GM12878 (cell line): ENCODE data around the gene CNTNAP2. TPM values are rescaled to one million over a fixed set of nuclear protein-coding genes. Genes with fewer than 3 reads are reported as not detected.

Source experiments
- ATAC-seq: fragments of 200-7000 bp; cut with Tn5 transposase; 3 replicates; pipeline ENCODE4 v1.9.1; 2020; ENCODE audit warnings: mild to moderate bottlenecking, moderate library complexity
- BruUV-seq: library from RNA; stranded (reverse); fragments of 400-500 nt; replicated peaks from 2 replicates; lab custom pipeline; 2021; lab: Mats Ljungman, UMichigan
- CTCF ChIA-PET: fragments of 300-600 bp; sonication (Branson Sonifier 250); formaldehyde crosslinking; extraction: SDS; loops from one replicate; lab custom pipeline; 2021; ENCODE audit warnings: inconsistent platforms; lab: Yijun Ruan, JAX
- POLR2A ChIA-PET: fragments of 350-600 bp; formaldehyde crosslinking; extraction: SDS; loops from one replicate; lab custom pipeline; 2021; ENCODE audit warnings: inconsistent platforms; lab: Charles Lee
- RAD21 ChIA-PET: fragments of 300-600 bp; sonication (Branson Sonifier 250); formaldehyde crosslinking; loops from one replicate; lab custom pipeline; 2023; ENCODE audit warnings: antibody characterized with exemption; ENCODE audit not compliant: unreplicated experiment; lab: Charles Lee
- SMC1A ChIA-PET: fragments of 300-600 bp; sonication (Branson Sonifier 250); formaldehyde crosslinking; loops from one replicate; lab custom pipeline; 2023; ENCODE audit not compliant: unreplicated experiment, uncharacterized antibody; lab: Charles Lee
- DNase-seq: peaks from one replicate; pipeline ENCODE4 v3.0.0-alpha.2; 2011; ENCODE audit warnings: low read depth, low spot score
- FAIRE-seq: peaks from 3 replicates; lab custom pipeline; 2011; peaks lifted over from hg19 to GRCh38; lab: Jason Lieb, UNC
- H2AFZ ChIP-seq: 2 replicates; pipeline ENCODE4 v1.6.0; 2011; ENCODE audit warnings: low read depth, low read length, control low read depth; ENCODE audit not compliant: control insufficient read depth
- H3K27ac ChIP-seq: 2 replicates; pipeline ENCODE4 v1.5.1; 2011; ENCODE audit warnings: control low read depth; ENCODE audit not compliant: control insufficient read depth, insufficient read depth
- H3K27me3 ChIP-seq, 2 experiments: replicated peaks in 1 of 2; 2 replicates each; pipeline versions ENCODE4 v1.6.0 to v1.6.1; 2011; ENCODE audit warnings: low read length in 1 of 2; ENCODE audit not compliant: control insufficient read depth in 2 of 2, insufficient read depth in 2 of 2
- H3K36me3 ChIP-seq, 2 experiments: 2 replicates each; pipeline ENCODE4 v1.5.1; 2011; ENCODE audit warnings: low read length in 1 of 2; ENCODE audit not compliant: control insufficient read depth in 2 of 2, insufficient read depth in 2 of 2
- H3K4me1 ChIP-seq: 2 replicates; pipeline ENCODE4 v1.6.1; 2011; ENCODE audit warnings: mild to moderate bottlenecking, low read length, moderate library complexity, mixed read lengths; ENCODE audit not compliant: control insufficient read depth, insufficient read depth
- H3K4me2 ChIP-seq: 2 replicates; pipeline ENCODE4 v1.6.0; 2011; ENCODE audit warnings: control low read depth; ENCODE audit not compliant: control insufficient read depth, insufficient read depth
- H3K4me3 ChIP-seq: fragments of 200-600 bp; sonication (generic); 2 replicates; pipeline ENCODE4 v1.5.1; 2016
- H3K79me2 ChIP-seq: 2 replicates; pipeline ENCODE4 v1.6.0; 2011; ENCODE audit warnings: low read length; ENCODE audit not compliant: control insufficient read depth, insufficient read depth
- H3K9ac ChIP-seq: 2 replicates; pipeline ENCODE4 v1.8.0; 2011; ENCODE audit warnings: low read length, control low read depth, mixed read lengths; ENCODE audit not compliant: control insufficient read depth, insufficient read depth
- H3K9me3 ChIP-seq: replicated peaks from 3 replicates; pipeline ENCODE4 v1.5.1; 2011; ENCODE audit warnings: mild to moderate bottlenecking, low read length; ENCODE audit not compliant: control insufficient read depth, insufficient read depth
- H4K20me1 ChIP-seq: 2 replicates; pipeline ENCODE4 v1.6.0; 2011; ENCODE audit not compliant: control insufficient read depth, insufficient read depth
- BMI1 ChIP-seq: fragments of 450-650 bp; IDR thresholded peaks from 2 replicates; pipeline ENCODE4 v1.6.1; 2016; ENCODE audit warnings: mild to moderate bottlenecking, moderate library complexity, borderline replicate concordance
- CREB1 ChIP-seq: IDR thresholded peaks from 2 replicates; pipeline ENCODE4 v1.6.1; 2012; ENCODE audit warnings: low read depth, mild to moderate bottlenecking, inconsistent platforms
- LARP7 ChIP-seq: fragments of 450-650 bp; IDR thresholded peaks from 2 replicates; pipeline ENCODE4 v1.6.1; 2017; ENCODE audit warnings: mild to moderate bottlenecking
- MEF2B ChIP-seq: fragments of 450-650 bp; IDR thresholded peaks from 2 replicates; pipeline ENCODE4 v1.6.1; 2018; ENCODE audit warnings: mild to moderate bottlenecking, moderate library complexity; ENCODE audit not compliant: partially characterized antibody, poor library complexity, severe bottlenecking
- MXI1 ChIP-seq: fragments of 150-350 bp; IDR thresholded peaks from 2 replicates; pipeline ENCODE4 v1.6.1; 2011; ENCODE audit warnings: low read depth, mild to moderate bottlenecking, inconsistent platforms, low read length, improper control_type of control experiment
- NFYA ChIP-seq: IDR thresholded peaks from 2 replicates; pipeline ENCODE4 v1.6.1; 2011; ENCODE audit warnings: low read depth, mild to moderate bottlenecking, low read length, improper control_type of control experiment, borderline replicate concordance
- NRF1 ChIP-seq: conservative IDR thresholded peaks from 2 replicates; pipeline ENCODE4 v1.6.1; 2011; ENCODE audit warnings: mild to moderate bottlenecking, low read depth, low read length, improper control_type of control experiment
- PAX8 ChIP-seq: fragments of 450-650 bp; IDR thresholded peaks from 2 replicates; pipeline ENCODE4 v1.6.1; 2017; ENCODE audit warnings: mild to moderate bottlenecking, moderate library complexity
- POLR2AphosphoS2 ChIP-seq: IDR thresholded peaks from 2 replicates; pipeline ENCODE4 v1.6.1; 2011; ENCODE audit warnings: low read depth, mild to moderate bottlenecking, low read length, improper control_type of control experiment, moderate library complexity
- RFX5 ChIP-seq: IDR thresholded peaks from 2 replicates; pipeline ENCODE4 v1.6.1; 2011; ENCODE audit warnings: low read depth, low read length, improper control_type of control experiment
- STAT1 ChIP-seq: fragments of 450-650 bp; conservative IDR thresholded peaks from 2 replicates; pipeline ENCODE4 v1.6.1; 2014; ENCODE audit warnings: antibody characterized with exemption, mild to moderate bottlenecking
- STAT3 ChIP-seq: IDR thresholded peaks from 2 replicates; pipeline ENCODE4 v1.6.1; 2011; ENCODE audit warnings: low read depth, low read length, improper control_type of control experiment
- whole genome bisulfite sequencing: methylation state at CpG from one replicate; pipeline ENCODE4 v1.1.6; 2016; ENCODE audit warnings: low lambda C conversion rate; ENCODE audit not compliant: insufficient replicate concordance, insufficient coverage; ENCODE audit errors: missing lambda C conversion rate; 5-methylcytosine and 5-hydroxymethylcytosine counted together
- in situ Hi-C: fragments of 300-500 bp; cut with MboI; formaldehyde crosslinking; loops from 9 replicates; pipeline ENCODE4 v1.14.3; 2018; ENCODE audit warnings: mixed read lengths
- intact Hi-C: fragments of 100-400 bp; cut with micrococcal nuclease; formaldehyde crosslinking; loops from one replicate; pipeline ENCODE4 v1.14.2; 2022; ENCODE audit not compliant: unreplicated experiment
- polyA plus RNA-seq, 11 experiments: library from polyadenylated mRNA; depleted of rRNA in 4 of 11; unstranded in 6 of 11; stranded (reverse) in 5 of 11; fragments of >200 nt; fragmentation: Nextera tagmentation in 4 of 11; fragmentation: Illumina TruSeq in 1 of 11; extraction: Ambion mirVana in 4 of 11; extraction: Trizol in 1 of 11; gene quantifications; 1 replicate in 1 of 11; 2 replicates in 10 of 11; pipeline versions ENCODE4 v1.2.1 to v1.2.3, GENCODE V29; 2011 to 2016; ENCODE audit warnings: inconsistent platforms in 2 of 11, missing spikeins in 2 of 11, low read depth in 1 of 11
- total RNA-seq, 4 experiments: library from RNA; depleted of rRNA in 3 of 4; stranded (reverse); fragments of >200 nt in 3 of 4; fragmentation: Illumina TruSeq in 1 of 4; extraction: Trizol in 1 of 4; gene quantifications; 2 replicates each; pipeline versions ENCODE4 v1.2.1 to v1.2.3, GENCODE V29; 2013 to 2021
- TF ChIP-seq, protein P1 (sequence below): IDR thresholded peaks from 2 replicates; pipeline ENCODE4 v1.6.1; 2011; ENCODE audit warnings: low read depth, mild to moderate bottlenecking, low read length, moderate library complexity, borderline replicate concordance; ENCODE audit errors: extremely low read depth

CNTNAP2 gene
- total and polyA plus RNA-seq, 10 of the 15 experiments (the other 5 are each of a cell fraction or from before 2014, with no cell fraction given): 0.03 to 0.08 (median 0.03) TPM; not detected in 7

DNA sequence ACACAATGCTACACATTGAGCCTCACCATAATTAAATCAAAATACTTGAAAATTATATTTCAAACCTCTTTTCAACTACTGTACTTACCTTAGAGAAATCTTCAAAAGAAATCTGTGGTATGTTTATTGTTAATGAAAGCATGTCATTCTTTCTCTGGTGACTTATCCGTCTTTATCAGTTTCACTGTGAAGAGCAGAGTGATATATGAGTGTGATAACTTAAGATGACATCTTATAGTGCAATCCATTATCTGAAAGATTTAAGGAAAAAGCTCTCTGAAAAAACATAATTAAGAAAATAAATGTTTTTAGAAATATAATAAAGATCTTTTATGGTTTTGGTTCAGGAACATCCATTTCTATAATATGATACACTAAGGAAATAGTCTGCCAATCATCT is 1562.3 kb downstream of the CNTNAP2 start:
- H3K79me2 ChIP-seq: no peaks in the 10 kb centered on the region
- RAD21 ChIA-PET: no interaction called here
- BruUV-seq: no TSS peak
- DNase-seq: no peak
- no peak for ATAC-seq
- POLR2A ChIA-PET: no interaction called here
- FAIRE-seq: no peak
- no peaks in the 10 kb centered on the region for H4K20me1 ChIP-seq
- in situ Hi-C loops (no loop called here), intact Hi-C loops (no loop called here)
- H3K9me3 ChIP-seq: no peaks in the 10 kb centered on the region
- no peaks in the 10 kb centered on the region for H3K4me1 ChIP-seq
- H3K9ac ChIP-seq: no peak overlapping the region
- CTCF ChIA-PET: no interaction called here
- H3K4me2 ChIP-seq: no peak overlapping the region
- H3K27me3 ChIP-seq: no peaks in the 10 kb centered on the region
- WGBS: 4% methylated on average over 1 of the region's 1 CpG
- TF ChIP-seq RFX5 (no peak), MXI1 (no peak), BMI1 (no peak), NRF1 (no peak), PAX8 (no peak), NFYA (no peak), STAT3 (no peak), POLR2AphosphoS2 (no peak), MEF2B (no peak), STAT1 (no peak), CREB1 (no peak), LARP7 (no peak)
- TF ChIP-seq, protein P1, sequence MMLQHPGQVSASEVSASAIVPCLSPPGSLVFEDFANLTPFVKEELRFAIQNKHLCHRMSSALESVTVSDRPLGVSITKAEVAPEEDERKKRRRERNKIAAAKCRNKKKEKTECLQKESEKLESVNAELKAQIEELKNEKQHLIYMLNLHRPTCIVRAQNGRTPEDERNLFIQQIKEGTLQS: no peak
- TF ChIP-seq, all 136 proteins: peak for 0
- no peak overlapping the region for H3K4me3 ChIP-seq
- SMC1A ChIA-PET: no interaction called here
- no peak overlapping the region for H3K27ac ChIP-seq
- H2AFZ ChIP-seq: no peak overlapping the region
- no peaks in the 10 kb centered on the region for H3K36me3 ChIP-seq
